ENCODE measurements around the gene SNCG.
"Not testable (repeated sequence)": the region's sequence is repeated elsewhere in the genome, so short reads cannot be mapped to it uniquely, and the experiment has no call there.

Gene SNCG

DNA sequence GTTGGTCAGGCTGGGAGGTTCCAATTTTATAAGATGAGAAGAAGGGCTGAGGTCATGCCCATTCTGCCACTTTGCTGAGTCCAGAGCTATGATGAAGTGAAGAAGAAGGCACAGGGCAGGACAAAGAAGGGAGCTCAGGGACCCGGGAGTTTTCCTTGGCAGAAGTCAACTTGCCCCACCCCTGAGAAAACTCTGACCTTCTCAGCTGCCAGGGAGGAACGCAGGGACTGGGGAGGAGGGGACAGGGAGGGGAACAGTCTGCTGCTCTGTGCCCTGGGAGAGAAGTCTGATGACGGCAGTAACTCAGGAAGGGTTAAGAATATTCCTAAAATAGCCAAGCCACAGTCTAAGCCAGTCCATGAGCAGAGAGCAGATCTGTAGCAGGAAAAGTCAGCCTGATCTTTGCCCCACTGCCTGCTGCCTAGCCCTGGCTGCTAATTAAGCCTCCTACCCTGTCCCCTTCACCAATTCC lies 21.6 kb downstream of the SNCG start:
- DNase-seq = no peak

DNA sequence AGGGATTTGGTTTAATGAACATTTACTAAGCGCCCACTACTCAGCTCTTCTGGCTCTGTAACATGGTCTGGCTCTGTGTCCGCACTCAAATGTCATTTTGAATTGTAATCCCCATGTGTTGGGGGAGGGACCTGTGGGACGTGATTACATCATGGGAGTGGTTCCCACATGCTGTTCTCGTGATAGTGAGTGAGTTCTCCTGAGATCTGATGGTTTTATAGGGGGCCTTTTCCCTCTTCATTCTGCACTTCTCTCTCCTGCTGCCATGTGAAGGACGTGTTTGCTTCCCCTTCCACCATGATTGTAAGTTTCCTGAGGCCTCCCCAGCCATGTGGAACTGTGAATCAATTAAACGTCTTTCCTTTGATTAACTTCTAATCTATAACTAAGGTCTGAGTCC lies 22.6 kb downstream of the SNCG start:
- DNase-seq = not testable (repeated sequence)

DNA sequence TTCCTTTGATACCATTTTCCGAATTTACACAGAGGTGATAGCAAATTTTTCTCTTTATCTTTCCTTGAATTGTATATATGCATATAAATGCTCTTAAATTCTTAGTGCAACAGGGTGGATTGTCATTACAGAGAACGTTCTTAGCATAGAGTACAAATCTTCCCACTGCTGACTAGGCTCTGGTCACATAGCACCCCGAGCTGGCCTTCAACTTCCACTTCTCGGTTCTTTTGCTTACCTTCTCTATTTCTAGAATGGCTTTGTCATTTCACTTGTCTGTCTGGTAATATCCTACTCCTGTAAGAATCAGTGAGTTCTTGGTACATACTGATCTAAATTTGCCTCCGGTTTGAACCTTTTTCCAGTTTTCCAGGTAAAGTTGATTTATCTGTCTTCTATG lies 23.3 kb downstream of the SNCG start:
- DNase-seq = no peak

DNA sequence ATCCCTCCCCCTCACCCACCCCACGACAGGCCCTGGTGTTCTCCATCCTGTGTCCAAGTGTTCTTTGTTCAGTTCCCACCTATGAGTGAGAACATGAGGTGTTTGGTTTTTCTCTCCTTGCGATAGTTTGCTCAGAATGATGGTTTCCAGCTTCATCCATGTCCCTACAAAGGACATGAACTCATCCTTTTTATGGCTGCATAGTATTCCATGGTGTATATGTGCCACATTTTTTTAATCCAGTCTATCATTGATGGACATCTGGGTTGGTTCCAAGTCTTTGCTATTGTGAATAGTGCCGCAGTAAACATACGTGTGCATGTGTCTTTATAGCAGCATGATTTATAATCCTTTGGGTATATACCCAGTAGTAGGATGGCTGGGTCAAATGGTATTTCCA lies 26.1 kb downstream of the SNCG start:
- DNase-seq = not testable (repeated sequence)

DNA sequence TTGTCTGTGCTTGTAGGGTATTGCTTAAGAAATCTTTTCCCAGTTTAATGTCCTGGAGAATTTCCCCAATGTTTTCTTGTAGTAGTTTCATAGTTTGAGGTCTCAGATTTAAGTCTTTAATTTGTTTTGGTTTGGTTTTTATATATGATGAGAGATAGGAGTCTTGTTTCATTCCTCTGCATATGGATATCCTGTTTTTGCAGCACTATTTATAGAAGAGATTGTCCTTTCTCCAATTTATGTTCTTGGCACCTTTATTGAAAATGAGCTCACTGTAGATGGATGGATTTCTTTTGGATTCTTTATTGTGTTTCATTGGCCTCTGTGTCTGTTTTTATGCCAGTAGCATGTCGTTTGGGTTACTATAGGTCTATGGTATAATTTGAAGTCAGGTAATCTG lies 30.1 kb downstream of the SNCG start:
- no peak for DNase-seq

DNA sequence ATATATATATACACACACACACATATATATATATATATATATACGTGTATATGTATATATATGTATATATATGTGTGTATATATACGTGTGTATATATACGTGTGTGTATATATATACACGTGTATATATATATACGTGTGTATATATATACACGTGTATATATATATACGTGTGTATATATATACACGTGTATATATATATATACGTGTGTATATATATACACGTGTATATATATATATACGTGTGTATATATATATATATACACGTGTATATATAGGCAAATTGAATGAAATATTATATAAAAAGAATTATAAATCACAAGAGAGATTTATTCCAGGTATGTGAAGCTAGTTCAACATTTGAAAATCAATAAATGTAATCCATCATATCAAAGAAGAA lies 33.0 kb downstream of the SNCG start:
- DNase-seq = not testable (repeated sequence)

DNA sequence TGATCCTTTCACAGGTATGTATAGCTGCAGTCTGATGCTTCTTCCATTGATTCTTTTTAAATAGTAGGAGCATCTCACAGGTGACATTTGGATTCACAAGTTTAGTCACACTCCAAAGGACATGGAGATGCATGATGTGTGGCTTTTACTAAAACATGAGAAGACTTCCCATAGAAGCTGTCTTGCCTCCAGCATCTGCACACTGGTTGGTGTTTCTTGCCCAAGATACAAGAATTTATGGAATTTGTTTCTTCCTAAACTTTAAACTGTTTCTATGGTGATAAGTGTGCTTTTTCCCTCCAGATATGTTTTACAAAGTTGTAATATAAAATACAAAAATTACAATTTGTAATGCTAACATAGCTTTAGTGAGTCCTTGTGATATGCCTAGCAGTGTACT lies 34.1 kb downstream of the SNCG start:
- no peak for DNase-seq

DNA sequence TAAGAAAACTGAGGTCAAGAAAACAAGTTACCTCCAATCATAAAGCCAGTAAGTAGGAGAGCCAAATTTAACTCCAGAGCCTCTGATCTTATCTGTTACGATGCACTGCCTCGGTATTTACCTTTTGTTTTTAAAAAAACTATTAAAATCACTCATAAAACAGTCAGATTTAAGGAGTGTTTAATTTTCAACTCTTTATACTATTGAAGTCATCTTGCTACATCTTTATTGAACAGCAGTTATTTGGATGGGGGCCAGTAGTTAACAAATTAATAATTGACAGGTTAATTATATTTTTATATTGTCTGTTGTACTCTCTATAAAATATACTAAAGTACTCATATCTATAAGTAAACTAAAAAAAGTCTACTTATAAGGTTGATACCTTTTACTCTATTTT lies 34.5 kb downstream of the SNCG start:
- DNase-seq = no peak

DNA sequence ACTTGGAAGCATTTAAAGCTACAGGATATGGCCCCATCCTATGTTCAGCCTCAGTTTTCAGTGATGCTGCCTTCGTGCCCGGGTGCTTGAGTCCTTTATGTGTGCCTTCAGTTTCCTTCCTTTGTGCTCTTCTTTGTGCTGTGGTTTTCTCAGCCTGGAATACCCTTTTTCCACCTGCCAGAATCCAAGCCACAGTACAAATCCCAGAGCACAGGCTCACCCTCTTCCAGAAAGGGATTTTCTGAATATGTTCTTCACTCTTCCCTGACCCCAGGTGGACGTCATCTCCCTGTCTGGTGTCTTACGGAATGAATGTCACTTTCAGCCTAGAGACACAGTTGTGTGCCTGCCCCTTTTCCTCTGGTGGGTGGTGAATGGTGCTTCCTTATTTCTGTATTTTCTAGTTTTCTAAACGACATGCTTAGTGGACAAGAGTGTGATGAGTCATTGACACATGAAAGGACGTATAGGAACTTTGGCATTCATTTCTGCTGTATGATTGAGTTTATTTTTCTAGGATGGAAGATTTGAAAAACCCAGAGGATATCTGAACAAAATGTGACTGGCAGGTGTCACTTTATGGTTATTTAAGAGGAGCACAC lies 41.5 kb downstream of the SNCG start:
- DNase-seq = not testable (repeated sequence)

DNA sequence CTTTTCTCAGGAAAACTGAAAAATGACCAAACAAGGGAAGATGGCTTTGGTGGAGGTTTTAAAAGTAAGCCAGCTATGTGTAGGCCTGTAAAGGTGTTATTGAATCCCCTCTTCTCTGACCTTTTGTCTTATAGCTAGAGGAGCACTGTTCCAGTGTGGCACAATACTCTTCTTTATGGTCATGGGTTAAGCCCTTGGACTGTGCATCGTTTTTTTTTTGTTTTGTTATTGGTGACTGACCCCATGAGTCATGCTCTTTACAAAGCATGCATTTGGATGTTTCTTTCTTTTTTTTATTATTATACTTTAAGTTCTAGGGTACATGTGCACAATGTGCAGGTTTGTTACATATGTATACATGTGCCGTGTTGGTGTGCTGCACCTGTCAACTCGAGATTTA lies 42.1 kb downstream of the SNCG start:
- no peak for DNase-seq

DNA sequence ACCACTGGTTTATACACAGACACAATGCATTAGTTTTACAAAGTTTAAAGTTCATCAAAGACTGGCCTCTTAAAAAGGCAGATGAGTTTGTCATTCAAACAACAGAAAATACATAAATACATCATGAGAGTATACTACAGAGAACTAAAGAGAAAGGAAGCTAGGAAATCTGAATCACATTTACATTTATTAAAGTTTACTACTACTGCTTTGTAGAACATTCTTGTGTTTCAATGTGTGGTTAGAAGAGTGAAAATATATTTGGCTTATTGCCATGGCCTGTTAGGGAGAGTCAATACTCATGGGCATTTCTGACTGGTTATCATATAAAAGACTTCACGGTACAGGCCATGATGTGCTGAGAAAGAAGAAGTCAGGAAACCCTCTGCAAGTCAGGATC lies 48.7 kb downstream of the SNCG start:
- not testable (repeated sequence) for DNase-seq

DNA sequence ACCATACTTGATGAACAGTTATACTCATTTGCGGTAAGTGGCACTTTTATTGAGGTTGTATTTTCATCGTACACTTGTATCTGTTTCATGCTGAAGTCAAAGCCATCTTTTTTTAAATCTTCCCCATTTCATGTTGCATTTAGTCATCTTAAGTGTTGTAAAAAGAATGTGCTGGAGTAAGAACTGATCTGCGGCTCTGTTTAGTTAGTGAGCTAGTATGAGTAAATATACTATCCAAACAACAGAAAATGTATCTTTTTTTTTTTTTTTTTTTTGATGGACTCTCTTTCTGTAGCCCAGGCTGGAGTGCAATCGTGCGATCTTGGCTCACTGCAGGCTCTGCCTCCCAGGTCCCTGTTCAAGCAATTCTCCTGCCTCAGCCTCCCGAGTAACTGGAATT lies 49.3 kb downstream of the SNCG start:
- DNase-seq = not testable (repeated sequence)

DNA sequence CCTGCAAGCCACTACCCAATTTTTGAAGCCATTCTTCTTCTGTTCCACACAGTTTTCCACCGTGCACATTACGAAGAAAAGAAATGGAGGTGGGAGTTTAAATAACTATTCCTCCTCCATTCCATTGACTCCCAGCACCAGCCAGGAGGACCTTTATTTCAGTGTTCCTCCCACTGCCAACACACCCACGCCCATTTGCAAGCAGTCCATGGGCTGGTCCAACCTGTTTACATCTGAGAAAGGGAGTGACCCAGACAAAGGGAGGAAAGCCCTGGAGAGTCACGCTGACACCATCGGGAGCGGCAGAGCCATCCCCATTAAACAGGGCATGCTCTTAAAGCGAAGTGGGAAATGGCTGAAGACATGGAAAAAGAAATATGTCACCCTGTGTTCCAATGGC lies 49.9 kb downstream of the SNCG start:
- not testable (repeated sequence) for DNase-seq

DNA sequence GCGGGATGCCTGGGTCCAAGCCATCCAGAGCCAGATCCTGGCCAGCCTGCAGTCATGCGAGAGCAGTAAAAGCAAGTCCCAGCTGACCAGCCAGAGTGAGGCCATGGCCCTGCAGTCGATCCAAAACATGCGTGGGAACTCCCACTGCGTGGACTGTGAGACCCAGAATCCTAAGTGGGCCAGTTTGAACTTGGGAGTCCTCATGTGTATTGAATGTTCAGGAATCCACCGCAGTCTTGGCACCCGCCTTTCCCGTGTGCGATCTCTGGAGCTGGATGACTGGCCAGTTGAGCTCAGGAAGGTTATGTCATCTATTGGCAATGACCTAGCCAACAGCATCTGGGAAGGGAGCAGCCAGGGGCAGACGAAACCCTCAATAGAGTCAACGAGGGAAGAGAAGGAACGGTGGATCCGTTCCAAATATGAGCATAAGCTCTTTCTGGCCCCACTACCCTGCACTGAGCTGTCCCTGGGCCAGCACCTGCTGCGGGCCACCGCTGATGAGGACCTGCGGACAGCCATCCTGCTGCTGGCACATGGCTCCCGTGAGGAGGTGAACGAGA lies 50.8 kb downstream of the SNCG start:
- DNase-seq = not testable (repeated sequence)
